Iris pigment epithelial cell (primary cell): ENCODE results near the gene AIFM2.
"Not testable (repeated sequence)": the region's sequence is repeated elsewhere in the genome, so short reads cannot be mapped to it uniquely, and the experiment has no call there.

ENCODE experiments used
- DNase-seq: peaks from one replicate; pipeline ENCODE4 v3.0.0-alpha.2; 2011; ENCODE audit warnings: low read depth

AIFM2 gene

GRCh38 chr10:70132098-70133029 lies at the start of gene AIFM2:
Gene AIFM2, minus strand, starts transcription at chr10:70132825. Its CDS starts 8,741 bp downstream, at chr10:70124084.
- DNase-seq: peak; percentile 65

GRCh38 chr10:70179209-70179608 lies 46.6 kb upstream of the AIFM2 start:
- DNase-seq: not testable (repeated sequence)

- no peak for DNase-seq
These were observed 45.6 kb upstream of the AIFM2 start for GRCh38 chr10:70178139-70178725.

- DNase-seq: no peak
These were observed 43.8 kb upstream of the AIFM2 start for GRCh38 chr10:70176441-70176840.

- DNase-seq: no peak
These were observed 42.9 kb upstream of the AIFM2 start for GRCh38 chr10:70175516-70175915.

GRCh38 chr10:70174058-70174741 lies 41.6 kb upstream of the AIFM2 start:
- no peak for DNase-seq

GRCh38 chr10:70169649-70170364 lies 37.2 kb upstream of the AIFM2 start:
- DNase-seq: no peak

- peak; percentile 39 for DNase-seq
These were observed 36.4 kb upstream of the AIFM2 start for GRCh38 chr10:70169011-70169410.

- peak; percentile 39 for DNase-seq
These were observed 34.6 kb upstream of the AIFM2 start for GRCh38 chr10:70167246-70167645.

- DNase-seq: no peak
These were observed 33.8 kb upstream of the AIFM2 start for GRCh38 chr10:70166394-70166793.

- DNase-seq: no peak
These were observed 31.5 kb upstream of the AIFM2 start for GRCh38 chr10:70164163-70164562.

GRCh38 chr10:70163448-70163847 lies 30.8 kb upstream of the AIFM2 start:
- DNase-seq: no peak

- DNase-seq: no peak
These were observed 30.2 kb upstream of the AIFM2 start for GRCh38 chr10:70162892-70163201.

- no peak for DNase-seq
These were observed 29.7 kb upstream of the AIFM2 start for GRCh38 chr10:70162151-70162891.

- no peak for DNase-seq
These were observed 28.2 kb upstream of the AIFM2 start for GRCh38 chr10:70160798-70161197.

- DNase-seq: not testable (repeated sequence)
These were observed 26.7 kb upstream of the AIFM2 start for GRCh38 chr10:70159366-70159765.

- no peak for DNase-seq
These were observed 25.5 kb upstream of the AIFM2 start for GRCh38 chr10:70158113-70158512.

- no peak for DNase-seq
These were observed 22.7 kb upstream of the AIFM2 start for GRCh38 chr10:70155255-70155838.

GRCh38 chr10:70148516-70148915 lies 15.9 kb upstream of the AIFM2 start:
- no peak for DNase-seq

GRCh38 chr10:70147259-70147625 lies 14.6 kb upstream of the AIFM2 start:
- no peak for DNase-seq
